Type B pancreatic cell (in vitro differentiated cells): ENCODE data around the gene TAF6. TPM values are rescaled to one million over a fixed set of nuclear protein-coding genes. Genes with fewer than 3 reads are reported as not detected.

Source experiments
- DNase-seq: peaks from one replicate; pipeline ENCODE4 v3.0.0; 2021; ENCODE audit warnings: mixed read lengths; ENCODE audit not compliant: unreplicated experiment; ENCODE audit errors: extremely low spot score
- H3K27ac Mint-ChIP-seq: 2 replicates; pipeline ENCODE4 v1.8.0; 2021; ENCODE audit warnings: mild to moderate bottlenecking, mixed read lengths
- H3K27me3 Mint-ChIP-seq: 2 replicates; pipeline ENCODE4 v1.8.0; 2021; ENCODE audit warnings: mixed read lengths
- H3K36me3 Mint-ChIP-seq: 2 replicates; pipeline ENCODE4 v1.8.0; 2021; ENCODE audit warnings: mixed read lengths
- H3K4me1 Mint-ChIP-seq: one replicate; pipeline ENCODE4 v1.8.0; 2021; ENCODE audit warnings: mixed read lengths; ENCODE audit not compliant: unreplicated experiment
- H3K4me3 Mint-ChIP-seq: 2 replicates; pipeline ENCODE4 v1.8.0; 2021; ENCODE audit warnings: mild to moderate bottlenecking, mixed read lengths
- H3K9me3 Mint-ChIP-seq: 2 replicates; pipeline ENCODE4 v1.8.0; 2021; ENCODE audit warnings: mixed read lengths
- CTCF ChIP-seq: fragments of 200-600 bp; sonication (generic); conservative IDR thresholded peaks from 2 replicates; pipeline ENCODE4 v1.5.0; 2021; ENCODE audit warnings: antibody characterized with exemption, mild to moderate bottlenecking
- long read RNA-seq: library from polyadenylated mRNA; unstranded; transcript quantifications from one replicate; pipeline ENCODE4 v2.0.0, GENCODE V29; 2020
- total RNA-seq: library from RNA; stranded (reverse); gene quantifications from 2 replicates; pipeline ENCODE4 v1.2.1, GENCODE V29; 2021; ENCODE audit warnings: low replicate concordance

TAF6 gene
- total RNA-seq, result 50.9 and 77.7 TPM in 2 replicates
- long read RNA-seq, partial matches to known transcripts, result 0 of 1 reads
- long read RNA-seq, other reads (novel, unspliced or antisense), result 0 of 1 reads

GRCh38 chr7:100119072-100119969 lies at the start of gene TAF6, which contains the start of gene CNPY4:
TSS of gene TAF6 (minus strand) at chr7:100119358. CDS start at chr7:100114209, 5,149 bp downstream.
TSS of gene CNPY4 (plus strand) at chr7:100119634. CDS start at chr7:100119745, 111 bp downstream.
- Mint-ChIP-seq H3K27me3 (no peaks in the 10 kb centered on the region), H3K36me3 (peaks cover 12% of the 10 kb centered on the region), H3K4me1 (peaks cover 8% of the 10 kb centered on the region), H3K27ac (peak within 1 kb of the TSS; percentile 99), H3K9me3 (no peaks in the 10 kb centered on the region), H3K4me3 (peak within 1 kb of the TSS; percentile 95)
- DNase-seq, result peak; percentile 92
- TF ChIP-seq CTCF, result peak; percentile 43

GRCh38 chr7:100167912-100168323 lies 48.8 kb upstream of the TAF6 start:
- no peak for DNase-seq
- peak overlapping the region; percentile 75 for H3K27ac Mint-ChIP-seq
- no peaks in the 10 kb centered on the region for H3K9me3 Mint-ChIP-seq
- H3K27me3 Mint-ChIP-seq, result peaks cover 28% of the 10 kb centered on the region
- H3K36me3 Mint-ChIP-seq, result no peaks in the 10 kb centered on the region
- H3K4me3 Mint-ChIP-seq, result peak overlapping the region; percentile 87
- H3K4me1 Mint-ChIP-seq, result peaks cover 37% of the 10 kb centered on the region
- TF ChIP-seq CTCF, result no peak

- H3K4me1 Mint-ChIP-seq, result peaks cover 37% of the 10 kb centered on the region
- H3K27me3 Mint-ChIP-seq, result peaks cover 28% of the 10 kb centered on the region
- H3K27ac Mint-ChIP-seq, result peak overlapping the region; percentile 75
- no peak for DNase-seq
- no peaks in the 10 kb centered on the region for H3K9me3 Mint-ChIP-seq
- H3K4me3 Mint-ChIP-seq, result peak overlapping the region; percentile 87
- no peak for TF ChIP-seq CTCF
- H3K36me3 Mint-ChIP-seq, result no peaks in the 10 kb centered on the region
Measured at GRCh38 chr7:100166970-100167911, 48.1 kb upstream of the TAF6 start.

DNA sequence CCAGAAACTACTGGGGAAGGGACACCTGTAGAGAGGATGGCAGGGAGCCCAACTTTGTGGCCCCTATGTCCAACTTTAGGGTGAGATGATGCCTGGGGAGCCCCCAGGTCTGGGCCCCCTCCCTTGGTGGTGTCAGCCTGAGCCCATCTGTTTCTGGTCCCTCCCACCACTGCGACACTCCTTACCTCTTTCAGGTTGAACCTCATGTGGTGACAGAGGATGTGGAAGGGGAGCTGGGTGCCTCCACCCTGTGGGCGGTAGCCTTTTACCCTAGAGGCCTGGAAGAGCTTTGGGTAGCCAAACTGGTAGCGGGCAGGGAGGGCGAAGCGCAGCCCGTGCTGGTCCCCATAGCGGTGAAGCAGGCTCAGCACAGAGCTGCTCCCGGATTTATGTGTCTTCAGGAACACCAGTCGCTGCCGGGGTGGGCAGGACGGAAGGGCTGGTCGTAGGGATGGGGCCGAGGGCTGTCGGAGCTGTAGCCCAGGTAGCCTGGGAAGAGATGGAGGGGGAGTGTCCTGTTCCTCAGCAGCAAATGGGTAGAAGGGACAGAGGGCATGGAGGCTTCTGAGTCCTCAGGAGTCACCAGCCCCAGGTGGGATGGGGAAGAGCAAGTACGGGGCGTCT lies 47.3 kb upstream of the TAF6 start:
- no peak for TF ChIP-seq CTCF
- peaks cover 25% of the 10 kb centered on the region for H3K27me3 Mint-ChIP-seq
- peaks cover 37% of the 10 kb centered on the region for H3K4me1 Mint-ChIP-seq
- no peak for DNase-seq
- H3K4me3 Mint-ChIP-seq, result peak overlapping the region; percentile 87
- no peaks in the 10 kb centered on the region for H3K36me3 Mint-ChIP-seq
- H3K9me3 Mint-ChIP-seq, result no peaks in the 10 kb centered on the region
- peak overlapping the region; percentile 75 for H3K27ac Mint-ChIP-seq

- no peak for TF ChIP-seq CTCF
- no peaks in the 10 kb centered on the region for H3K36me3 Mint-ChIP-seq
- no peak for DNase-seq
- peaks cover 19% of the 10 kb centered on the region for H3K27me3 Mint-ChIP-seq
- no peaks in the 10 kb centered on the region for H3K9me3 Mint-ChIP-seq
- H3K4me1 Mint-ChIP-seq, result peaks cover 35% of the 10 kb centered on the region
- peak overlapping the region; percentile 89 for H3K27ac Mint-ChIP-seq
- H3K4me3 Mint-ChIP-seq, result no peak overlapping the region
Measured at GRCh38 chr7:100163871-100164270, 44.7 kb upstream of the TAF6 start.
